IMR-90 (cell line): Measurements from ENCODE around the gene HSD11B1L.

Experiments used
- CEBPB ChIP-seq: IDR thresholded peaks from 2 replicates; pipeline ENCODE4 v1.6.1; 2012; ENCODE audit warnings: low read depth, low read length, improper control_type of control experiment
- CTCF ChIP-seq: conservative IDR thresholded peaks from 2 replicates; pipeline ENCODE4 v1.5.1; 2012; ENCODE audit warnings: mild to moderate bottlenecking, low read depth, low read length, improper control_type of control experiment
- NFE2L2 ChIP-seq: fragments of 150-350 bp; IDR thresholded peaks from 2 replicates; pipeline ENCODE4 v1.6.1; 2016; ENCODE audit warnings: low read depth, mild to moderate bottlenecking, low read length
- POLR2A ChIP-seq: IDR thresholded peaks from 2 replicates; pipeline ENCODE4 v1.6.1; 2012; ENCODE audit warnings: mild to moderate bottlenecking, low read depth, low read length

- no peak for TF ChIP-seq POLR2A
- TF ChIP-seq CTCF: no peak
- no peak for TF ChIP-seq CEBPB
- TF ChIP-seq NFE2L2: no peak
Observed at GRCh38 chr19:5676772-5677105, 4.1 kb upstream of the HSD11B1L start.
